ENCODE measurements around the gene ARHGAP23.

Gene ARHGAP23

GRCh38 chr17:38561416-38562214 is 133.4 kb downstream of the ARHGAP23 start:
- no peak overlapping the region for H3K27ac ChIP-seq
- TF ChIP-seq ZFX (IDR thresholded peaks at IDR 0.05) (no peak), CTCF (conservative IDR thresholded peaks at IDR 0.05) (no peak)

Data from C4-2B (cell line).